HepG2 (cell line): ENCODE results near the gene GAS2. TPM values are rescaled to one million over a fixed set of nuclear protein-coding genes. Genes with fewer than 3 reads are reported as not detected.

Experiments
- ATAC-seq: fragments of 200-7000 bp; cut with Tn5 transposase; 3 replicates; pipeline ENCODE4 v1.9.1; 2020; ENCODE audit warnings: mild to moderate bottlenecking, moderate library complexity
- BruUV-seq: library from RNA; stranded (reverse); fragments of 400-500 nt; replicated peaks from 2 replicates; lab custom pipeline; 2021; lab: Mats Ljungman, UMichigan
- CTCF ChIA-PET: fragments of 300-600 bp; formaldehyde crosslinking; extraction: SDS; loops from one replicate; lab custom pipeline; 2021; ENCODE audit warnings: low total read pairs, inconsistent platforms, low intra/inter-chr PET ratio; lab: Yijun Ruan, JAX
- POLR2A ChIA-PET: fragments of 350-600 bp; sonication (Branson Sonifier 250); formaldehyde crosslinking; loops from one replicate; lab custom pipeline; 2020; ENCODE audit warnings: antibody characterized with exemption, inconsistent platforms; lab: Yijun Ruan, JAX
- DNase-seq: peaks from one replicate; pipeline ENCODE4 v3.0.0-alpha.2; 2015; ENCODE audit warnings: low spot score
- FAIRE-seq: peaks from 3 replicates; lab custom pipeline; 2011; peaks lifted over from hg19 to GRCh38; lab: Jason Lieb, UNC
- H2AFZ ChIP-seq: one replicate; pipeline ENCODE4 v1.6.1; 2011; ENCODE audit warnings: low read length, inconsistent platforms
- H3K27ac ChIP-seq: fragments of 300-600 bp; 3 replicates; pipeline ENCODE4 v1.8.0; 2011; ENCODE audit warnings: mixed run types, mild to moderate bottlenecking, mixed read lengths, low read length, inconsistent platforms; ENCODE audit not compliant: insufficient read depth; ENCODE audit errors: extremely low read length
- H3K27me3 ChIP-seq, 2 experiments: fragments of 200-600 bp in 1 of 2; 2 replicates in 1 of 2; 3 replicates in 1 of 2; pipeline versions ENCODE4 v1.6.0 to v1.8.0; 2011; ENCODE audit warnings: low read length in 2 of 2, mild to moderate bottlenecking in 2 of 2, moderate library complexity in 2 of 2, inconsistent platforms in 1 of 2; ENCODE audit not compliant: insufficient read depth in 2 of 2, control insufficient read depth in 1 of 2
- H3K36me3 ChIP-seq, 2 experiments: fragments of 200-600 bp in 1 of 2; replicated peaks in 1 of 2; 2 replicates in 1 of 2; 3 replicates in 1 of 2; pipeline versions ENCODE4 v1.5.1 to v1.8.0; 2011; ENCODE audit warnings: low read length in 2 of 2, inconsistent platforms in 1 of 2; ENCODE audit not compliant: insufficient read depth in 2 of 2, control insufficient read depth in 1 of 2
- H3K4me1 ChIP-seq: 2 replicates; pipeline ENCODE4 v1.5.1; 2012; ENCODE audit warnings: low read length, inconsistent platforms; ENCODE audit not compliant: insufficient read depth
- H3K4me2 ChIP-seq: 2 replicates; pipeline ENCODE4 v1.6.0; 2011; ENCODE audit warnings: low read depth, low read length, inconsistent platforms
- H3K4me3 ChIP-seq, 3 experiments: fragments of 200-600 bp in 1 of 3; sonication (generic), shearing (Covaris generic) in 1 of 3; replicated peaks in 1 of 3; 2 replicates each; pipeline ENCODE4 v1.5.1; 2011 to 2016; ENCODE audit warnings: low read length in 3 of 3, inconsistent platforms in 2 of 3, low read depth in 2 of 3, mild to moderate bottlenecking in 2 of 3, control low read depth in 1 of 3, mixed read lengths in 1 of 3; ENCODE audit not compliant: insufficient read depth in 1 of 3
- H3K79me2 ChIP-seq: one replicate; pipeline ENCODE4 v1.6.1; 2011; ENCODE audit warnings: low read length, inconsistent platforms; ENCODE audit not compliant: insufficient read depth
- H3K9ac ChIP-seq: 2 replicates; pipeline ENCODE4 v1.6.0; 2011; ENCODE audit warnings: mild to moderate bottlenecking, low read depth, low read length, inconsistent platforms; ENCODE audit not compliant: insufficient read depth
- H3K9me3 ChIP-seq: 2 replicates; pipeline ENCODE4 v1.5.1; 2012; ENCODE audit warnings: mild to moderate bottlenecking, low read length
- H4K20me1 ChIP-seq: 2 replicates; pipeline ENCODE4 v1.6.0; 2011; ENCODE audit warnings: inconsistent platforms, mild to moderate bottlenecking, low read length, moderate library complexity; ENCODE audit not compliant: insufficient read depth
- KLF13 ChIP-seq: sonication (generic); formaldehyde crosslinking; IDR thresholded peaks from 2 replicates; pipeline ENCODE4 v1.4.0; 2020; ENCODE audit warnings: mild to moderate bottlenecking, missing genetic modification reagents
- MZF1 ChIP-seq: sonication (generic); formaldehyde crosslinking; IDR thresholded peaks from 2 replicates; pipeline ENCODE4 v1.8.1; 2023; ENCODE audit warnings: mild to moderate bottlenecking, missing genetic modification reagents, borderline replicate concordance
- PHF20 ChIP-seq: sonication (generic); formaldehyde crosslinking; IDR thresholded peaks from 2 replicates; pipeline ENCODE4 v1.5.0; 2020; ENCODE audit warnings: mild to moderate bottlenecking, missing genetic modification reagents
- ZBTB7A ChIP-seq: sonication (generic); formaldehyde crosslinking; IDR thresholded peaks from 2 replicates; pipeline ENCODE4 v1.8.0; 2022; ENCODE audit warnings: mild to moderate bottlenecking, missing genetic modification reagents
- ZBTB7B ChIP-seq: sonication (generic); formaldehyde crosslinking; IDR thresholded peaks from 2 replicates; pipeline ENCODE4 v1.4.0; 2020; ENCODE audit warnings: missing genetic modification reagents
- ZNF563 ChIP-seq: sonication (generic); formaldehyde crosslinking; IDR thresholded peaks from 2 replicates; pipeline ENCODE4 v1.8.0; 2022; ENCODE audit warnings: mild to moderate bottlenecking, moderate library complexity, missing genetic modification reagents
- WGBS: methylation state at CpG from one replicate; pipeline ENCODE4 v1.1.6; 2017; ENCODE audit warnings: low lambda C conversion rate; 5-methylcytosine and 5-hydroxymethylcytosine counted together
- in situ Hi-C: cut with HindIII; loops from 2 replicates; pipeline ENCODE4 v1.10.0; 2017; ENCODE audit warnings: low pct_unique_long_range_greater_than_20kb; ENCODE audit not compliant: extremely low pct_ligation_motif_present
- intact Hi-C: fragments of 100-400 bp; cut with micrococcal nuclease; formaldehyde crosslinking; loops from one replicate; pipeline ENCODE4 v1.10.0; 2022; ENCODE audit not compliant: unreplicated experiment
- polyA plus RNA-seq, 8 experiments: library from polyadenylated mRNA; depleted of rRNA in 3 of 8; stranded (reverse) in 7 of 8; unstranded in 1 of 8; fragments of >200 nt; fragmentation: Illumina TruSeq in 4 of 8; extraction: Trizol in 4 of 8; gene quantifications; 2 replicates each; pipeline versions ENCODE4 v1.2.1 to v1.2.3, GENCODE V29; 2011 to 2016; ENCODE audit warnings: low read depth in 4 of 8, missing spikeins in 1 of 8, mixed read lengths in 1 of 8; ENCODE audit not compliant: insufficient read depth in 1 of 8
- total RNA-seq, 5 experiments: library from RNA; depleted of rRNA; stranded (reverse); fragments of >200 nt; fragmentation: Illumina TruSeq; extraction: Trizol; gene quantifications; 2 replicates each; pipeline ENCODE4 v1.2.3, GENCODE V29; 2016; ENCODE audit warnings: low read depth in 1 of 5
- TF ChIP-seq, protein P1 (sequence below): sonication (generic); formaldehyde crosslinking; IDR thresholded peaks from 2 replicates; pipeline ENCODE4 v1.5.0; 2020; ENCODE audit warnings: missing genetic modification reagents
- TF ChIP-seq, protein P2 (sequence below): sonication (generic); formaldehyde crosslinking; IDR thresholded peaks from 2 replicates; pipeline ENCODE4 v1.4.0; 2020; ENCODE audit warnings: missing genetic modification reagents
- TF ChIP-seq, protein P3 (sequence below): IDR thresholded peaks from 2 replicates; pipeline ENCODE4 v1.6.1; 2016
- TF ChIP-seq, protein P4 (sequence below): sonication (generic); formaldehyde crosslinking; IDR thresholded peaks from 2 replicates; pipeline ENCODE4 v1.5.0; 2020; ENCODE audit warnings: mild to moderate bottlenecking, missing genetic modification reagents
- TF ChIP-seq, protein P5 (sequence below): sonication (generic); formaldehyde crosslinking; conservative IDR thresholded peaks from 2 replicates; pipeline ENCODE4 v1.4.0; 2020; ENCODE audit warnings: missing genetic modification reagents

The GAS2 gene
- total and polyA plus RNA-seq, 2 of the 13 experiments (the other 11 are each of a cell fraction or from before 2014, with no cell fraction given) = 26.0 to 85.1 TPM

DNA sequence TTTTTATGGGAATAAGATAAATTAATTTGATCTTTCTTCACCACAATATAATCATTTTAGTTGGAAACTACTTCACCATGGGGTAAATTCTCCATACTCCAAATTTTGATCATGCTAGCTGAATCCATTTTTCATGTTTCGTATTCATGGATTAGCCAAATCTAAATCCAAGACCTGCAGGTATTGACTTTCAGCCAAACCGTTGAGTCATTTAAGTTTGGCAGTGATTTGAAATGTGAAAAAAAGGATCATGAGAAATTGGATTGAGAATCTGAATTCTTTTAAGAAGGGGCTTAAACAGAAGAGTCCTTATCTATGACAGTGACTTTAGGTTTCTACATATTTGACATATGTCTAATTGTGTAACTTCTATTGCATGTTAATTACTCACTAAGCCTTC is 5.3 kb downstream of the GAS2 start:
- TF ChIP-seq ZBTB7B (CRISPR knock-in tag) = no peak
- TF ChIP-seq, protein P1, sequence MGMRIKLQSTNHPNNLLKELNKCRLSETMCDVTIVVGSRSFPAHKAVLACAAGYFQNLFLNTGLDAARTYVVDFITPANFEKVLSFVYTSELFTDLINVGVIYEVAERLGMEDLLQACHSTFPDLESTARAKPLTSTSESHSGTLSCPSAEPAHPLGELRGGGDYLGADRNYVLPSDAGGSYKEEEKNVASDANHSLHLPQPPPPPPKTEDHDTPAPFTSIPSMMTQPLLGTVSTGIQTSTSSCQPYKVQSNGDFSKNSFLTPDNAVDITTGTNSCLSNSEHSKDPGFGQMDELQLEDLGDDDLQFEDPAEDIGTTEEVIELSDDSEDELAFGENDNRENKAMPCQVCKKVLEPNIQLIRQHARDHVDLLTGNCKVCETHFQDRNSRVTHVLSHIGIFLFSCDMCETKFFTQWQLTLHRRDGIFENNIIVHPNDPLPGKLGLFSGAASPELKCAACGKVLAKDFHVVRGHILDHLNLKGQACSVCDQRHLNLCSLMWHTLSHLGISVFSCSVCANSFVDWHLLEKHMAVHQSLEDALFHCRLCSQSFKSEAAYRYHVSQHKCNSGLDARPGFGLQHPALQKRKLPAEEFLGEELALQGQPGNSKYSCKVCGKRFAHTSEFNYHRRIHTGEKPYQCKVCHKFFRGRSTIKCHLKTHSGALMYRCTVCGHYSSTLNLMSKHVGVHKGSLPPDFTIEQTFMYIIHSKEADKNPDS (CRISPR knock-in tag) = no peak
- TF ChIP-seq ZNF563 (CRISPR knock-in tag) = no peak
- TF ChIP-seq MZF1 = no peak
- TF ChIP-seq, protein P2, sequence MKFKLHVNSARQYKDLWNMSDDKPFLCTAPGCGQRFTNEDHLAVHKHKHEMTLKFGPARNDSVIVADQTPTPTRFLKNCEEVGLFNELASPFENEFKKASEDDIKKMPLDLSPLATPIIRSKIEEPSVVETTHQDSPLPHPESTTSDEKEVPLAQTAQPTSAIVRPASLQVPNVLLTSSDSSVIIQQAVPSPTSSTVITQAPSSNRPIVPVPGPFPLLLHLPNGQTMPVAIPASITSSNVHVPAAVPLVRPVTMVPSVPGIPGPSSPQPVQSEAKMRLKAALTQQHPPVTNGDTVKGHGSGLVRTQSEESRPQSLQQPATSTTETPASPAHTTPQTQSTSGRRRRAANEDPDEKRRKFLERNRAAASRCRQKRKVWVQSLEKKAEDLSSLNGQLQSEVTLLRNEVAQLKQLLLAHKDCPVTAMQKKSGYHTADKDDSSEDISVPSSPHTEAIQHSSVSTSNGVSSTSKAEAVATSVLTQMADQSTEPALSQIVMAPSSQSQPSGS (CRISPR knock-in tag) = no peak
- no peak for TF ChIP-seq ZBTB7A (CRISPR knock-in tag)
- TF ChIP-seq, protein P3, sequence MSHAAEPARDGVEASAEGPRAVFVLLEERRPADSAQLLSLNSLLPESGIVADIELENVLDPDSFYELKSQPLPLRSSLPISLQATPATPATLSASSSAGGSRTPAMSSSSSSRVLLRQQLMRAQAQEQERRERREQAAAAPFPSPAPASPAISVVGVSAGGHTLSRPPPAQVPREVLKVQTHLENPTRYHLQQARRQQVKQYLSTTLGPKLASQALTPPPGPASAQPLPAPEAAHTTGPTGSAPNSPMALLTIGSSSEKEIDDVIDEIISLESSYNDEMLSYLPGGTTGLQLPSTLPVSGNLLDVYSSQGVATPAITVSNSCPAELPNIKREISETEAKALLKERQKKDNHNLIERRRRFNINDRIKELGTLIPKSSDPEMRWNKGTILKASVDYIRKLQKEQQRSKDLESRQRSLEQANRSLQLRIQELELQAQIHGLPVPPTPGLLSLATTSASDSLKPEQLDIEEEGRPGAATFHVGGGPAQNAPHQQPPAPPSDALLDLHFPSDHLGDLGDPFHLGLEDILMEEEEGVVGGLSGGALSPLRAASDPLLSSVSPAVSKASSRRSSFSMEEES (CRISPR knock-in tag) = no peak
- TF ChIP-seq, protein P4, sequence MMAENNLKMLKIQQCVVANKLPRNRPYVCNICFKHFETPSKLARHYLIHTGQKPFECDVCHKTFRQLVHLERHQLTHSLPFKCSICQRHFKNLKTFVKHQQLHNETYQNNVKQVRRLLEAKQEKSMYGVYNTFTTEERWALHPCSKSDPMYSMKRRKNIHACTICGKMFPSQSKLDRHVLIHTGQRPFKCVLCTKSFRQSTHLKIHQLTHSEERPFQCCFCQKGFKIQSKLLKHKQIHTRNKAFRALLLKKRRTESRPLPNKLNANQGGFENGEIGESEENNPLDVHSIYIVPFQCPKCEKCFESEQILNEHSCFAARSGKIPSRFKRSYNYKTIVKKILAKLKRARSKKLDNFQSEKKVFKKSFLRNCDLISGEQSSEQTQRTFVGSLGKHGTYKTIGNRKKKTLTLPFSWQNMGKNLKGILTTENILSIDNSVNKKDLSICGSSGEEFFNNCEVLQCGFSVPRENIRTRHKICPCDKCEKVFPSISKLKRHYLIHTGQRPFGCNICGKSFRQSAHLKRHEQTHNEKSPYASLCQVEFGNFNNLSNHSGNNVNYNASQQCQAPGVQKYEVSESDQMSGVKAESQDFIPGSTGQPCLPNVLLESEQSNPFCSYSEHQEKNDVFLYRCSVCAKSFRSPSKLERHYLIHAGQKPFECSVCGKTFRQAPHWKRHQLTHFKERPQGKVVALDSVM = no peak
- TF ChIP-seq, protein P5, sequence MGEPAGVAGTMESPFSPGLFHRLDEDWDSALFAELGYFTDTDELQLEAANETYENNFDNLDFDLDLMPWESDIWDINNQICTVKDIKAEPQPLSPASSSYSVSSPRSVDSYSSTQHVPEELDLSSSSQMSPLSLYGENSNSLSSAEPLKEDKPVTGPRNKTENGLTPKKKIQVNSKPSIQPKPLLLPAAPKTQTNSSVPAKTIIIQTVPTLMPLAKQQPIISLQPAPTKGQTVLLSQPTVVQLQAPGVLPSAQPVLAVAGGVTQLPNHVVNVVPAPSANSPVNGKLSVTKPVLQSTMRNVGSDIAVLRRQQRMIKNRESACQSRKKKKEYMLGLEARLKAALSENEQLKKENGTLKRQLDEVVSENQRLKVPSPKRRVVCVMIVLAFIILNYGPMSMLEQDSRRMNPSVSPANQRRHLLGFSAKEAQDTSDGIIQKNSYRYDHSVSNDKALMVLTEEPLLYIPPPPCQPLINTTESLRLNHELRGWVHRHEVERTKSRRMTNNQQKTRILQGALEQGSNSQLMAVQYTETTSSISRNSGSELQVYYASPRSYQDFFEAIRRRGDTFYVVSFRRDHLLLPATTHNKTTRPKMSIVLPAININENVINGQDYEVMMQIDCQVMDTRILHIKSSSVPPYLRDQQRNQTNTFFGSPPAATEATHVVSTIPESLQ (CRISPR knock-in tag) = no peak
- TF ChIP-seq KLF13 = no peak
- TF ChIP-seq PHF20 (CRISPR knock-in tag) = no peak
- CTCF ChIA-PET = interaction anchor here (3.0 kb wide), 1 partner anchor 58 kb away, joined by 26 read pairs; no protein-coding TSS in a partner anchor

More for the DNA sequence above, 5.3 kb downstream of the GAS2 start:
- Histone ChIP-seq H3K4me2 (no peak overlapping the region), H2AFZ (no peak overlapping the region), H3K36me3 (no peaks in the 10 kb centered on the region), H3K79me2 (peaks cover 74% of the 10 kb centered on the region), H3K4me1 (peaks cover 91% of the 10 kb centered on the region), H3K27me3 (no peaks in the 10 kb centered on the region; a peak in 1 of 5 replicates), H3K4me3 (no peak overlapping the region), H3K9ac (no peak overlapping the region), H3K9me3 (no peaks in the 10 kb centered on the region), H3K27ac (peak overlapping the region; percentile 98), H4K20me1 (no peaks in the 10 kb centered on the region)
- no TSS peak for BruUV-seq
- ATAC-seq (no peak), FAIRE-seq (no peak), DNase-seq (no peak)
- WGBS = 92% methylated on average over 2 of the region's 2 CpGs
- in situ Hi-C loops = no loop called here
- intact Hi-C loops = loop anchor here (1.0 to 2.0 kb wide), 3 partner anchors 59 to 157 kb away; partner anchors contain the start of gene SVIP
- POLR2A ChIA-PET = interaction anchor here (1.5 kb wide), 1 partner anchor 13 kb away, joined by 3 read pairs; no protein-coding TSS in a partner anchor
